22Rv1 (cell line): Measurements from ENCODE around the gene HRNR.

Experiments used
- H3K27ac ChIP-seq: fragments of 450-650 bp; 2 replicates; pipeline ENCODE4 v1.5.1; 2017
- ZFX ChIP-seq: fragments of 450-650 bp; IDR thresholded peaks from 2 replicates; pipeline ENCODE4 v1.6.1; 2017; ENCODE audit warnings: antibody characterized with exemption, borderline replicate concordance
- TF ChIP-seq, protein P1 (sequence below): fragments of 450-650 bp; IDR thresholded peaks from 2 replicates; pipeline ENCODE4 v1.5.1; 2017; ENCODE audit warnings: mild to moderate bottlenecking

HRNR gene

DNA sequence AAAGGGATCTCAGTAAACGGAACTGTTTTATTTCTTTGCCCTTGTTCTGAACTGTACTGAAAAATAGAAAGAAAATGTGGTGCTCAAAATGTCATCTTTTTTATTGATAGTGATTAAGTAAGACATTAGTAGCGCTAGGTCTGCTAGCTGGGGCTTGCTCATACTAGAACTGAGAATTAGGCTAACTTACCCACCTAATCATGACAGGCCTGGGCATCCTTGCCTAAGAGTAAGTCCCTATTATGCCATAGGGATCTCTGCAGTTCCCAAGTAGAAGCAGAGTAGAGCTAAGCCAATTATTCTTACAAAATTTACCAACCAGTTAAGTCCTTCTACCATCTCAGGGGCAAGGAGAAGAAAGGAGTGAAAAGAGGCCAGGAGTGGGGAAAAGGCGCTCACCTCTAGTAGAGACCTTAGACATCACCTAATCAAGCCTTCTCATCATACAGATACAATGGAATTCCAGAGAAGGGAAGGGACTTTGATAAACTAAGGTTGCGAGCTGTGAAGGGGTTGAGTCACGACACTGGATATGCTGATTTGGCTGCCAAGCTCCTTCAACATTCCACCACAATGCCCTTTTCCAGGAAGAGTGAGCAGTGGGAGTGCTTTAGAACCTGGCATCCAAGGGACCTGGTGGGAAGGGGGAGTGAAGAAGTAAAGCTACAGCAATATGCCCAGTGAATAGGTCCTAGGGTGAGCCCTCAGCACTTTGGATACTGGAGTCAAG lies 37.3 kb downstream of the HRNR start:
- TF ChIP-seq, protein P1, sequence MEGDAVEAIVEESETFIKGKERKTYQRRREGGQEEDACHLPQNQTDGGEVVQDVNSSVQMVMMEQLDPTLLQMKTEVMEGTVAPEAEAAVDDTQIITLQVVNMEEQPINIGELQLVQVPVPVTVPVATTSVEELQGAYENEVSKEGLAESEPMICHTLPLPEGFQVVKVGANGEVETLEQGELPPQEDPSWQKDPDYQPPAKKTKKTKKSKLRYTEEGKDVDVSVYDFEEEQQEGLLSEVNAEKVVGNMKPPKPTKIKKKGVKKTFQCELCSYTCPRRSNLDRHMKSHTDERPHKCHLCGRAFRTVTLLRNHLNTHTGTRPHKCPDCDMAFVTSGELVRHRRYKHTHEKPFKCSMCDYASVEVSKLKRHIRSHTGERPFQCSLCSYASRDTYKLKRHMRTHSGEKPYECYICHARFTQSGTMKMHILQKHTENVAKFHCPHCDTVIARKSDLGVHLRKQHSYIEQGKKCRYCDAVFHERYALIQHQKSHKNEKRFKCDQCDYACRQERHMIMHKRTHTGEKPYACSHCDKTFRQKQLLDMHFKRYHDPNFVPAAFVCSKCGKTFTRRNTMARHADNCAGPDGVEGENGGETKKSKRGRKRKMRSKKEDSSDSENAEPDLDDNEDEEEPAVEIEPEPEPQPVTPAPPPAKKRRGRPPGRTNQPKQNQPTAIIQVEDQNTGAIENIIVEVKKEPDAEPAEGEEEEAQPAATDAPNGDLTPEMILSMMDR: no peak
- TF ChIP-seq ZFX: no peak
- no peak overlapping the region for H3K27ac ChIP-seq

GRCh38 chr1:152185544-152186391 lies 38.2 kb downstream of the HRNR start:
- no peak overlapping the region for H3K27ac ChIP-seq
- TF ChIP-seq, protein P1: peak; percentile 94
- no peak for TF ChIP-seq ZFX

GRCh38 chr1:152182944-152183361 lies 41.0 kb downstream of the HRNR start:
- TF ChIP-seq, protein P1: no peak
- TF ChIP-seq ZFX: no peak
- H3K27ac ChIP-seq: no peak overlapping the region

DNA sequence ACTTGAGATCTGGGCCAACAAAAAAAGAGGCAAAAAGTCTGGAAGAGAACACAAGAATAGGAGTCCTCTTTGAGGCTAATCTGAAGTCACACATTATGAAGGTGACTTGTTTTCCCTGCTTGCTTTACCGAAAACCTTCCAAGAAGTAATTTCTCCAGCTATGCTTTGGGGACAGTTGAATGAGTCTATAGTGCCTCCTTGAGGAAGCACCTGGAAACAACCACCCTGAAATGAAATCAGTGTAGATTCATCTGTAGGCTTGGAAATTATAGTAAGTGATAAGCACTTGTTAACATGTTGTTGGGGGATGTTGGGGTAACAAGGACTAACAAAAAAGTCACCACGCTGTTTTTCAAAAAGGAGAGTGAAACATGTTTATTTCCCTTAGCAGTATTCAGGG lies 41.6 kb downstream of the HRNR start:
- no peak for TF ChIP-seq ZFX
- TF ChIP-seq, protein P1: peak; percentile 48
- H3K27ac ChIP-seq: no peak overlapping the region

GRCh38 chr1:152179566-152179965 lies 44.4 kb downstream of the HRNR start:
- no peak overlapping the region for H3K27ac ChIP-seq
- TF ChIP-seq, protein P1: no peak
- no peak for TF ChIP-seq ZFX

DNA sequence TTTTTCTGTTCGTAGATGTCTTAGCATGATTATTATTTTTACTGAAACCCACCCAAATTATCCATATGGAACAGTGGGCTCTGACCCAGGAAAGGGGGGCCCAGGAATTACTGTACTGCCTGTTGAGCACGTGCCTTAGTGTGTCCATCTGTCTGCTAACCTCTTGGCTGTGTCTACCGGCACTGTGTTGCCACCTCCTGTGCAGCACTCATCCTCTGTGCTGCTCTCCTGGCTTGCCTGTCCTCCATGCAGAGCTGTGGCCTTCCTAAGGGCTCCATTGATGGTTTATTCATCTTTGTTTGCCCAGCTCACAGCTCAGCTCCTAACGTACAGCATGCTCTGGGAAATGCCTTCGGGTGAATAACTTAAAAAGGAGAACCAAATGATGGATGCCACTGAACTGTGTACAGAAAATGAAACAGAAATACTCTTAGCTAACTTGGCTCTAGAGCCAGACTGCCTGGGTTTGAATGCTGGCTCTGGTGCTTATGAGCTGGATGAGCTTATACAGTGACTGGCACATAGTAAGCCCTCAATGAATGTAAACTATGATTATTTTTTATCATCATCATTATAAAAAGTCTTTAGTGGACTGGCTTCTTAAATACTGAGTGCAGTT lies 53.6 kb downstream of the HRNR start:
- TF ChIP-seq ZFX: no peak
- TF ChIP-seq, protein P1: no peak
- no peak overlapping the region for H3K27ac ChIP-seq
